Inflammatory macrophage treated with lipopolysaccharide for 4 hours (primary cell): ENCODE data around the gene ARHGEF3.
A peak's percentile ranks its signal among the peaks of the same experiment; 100 is the strongest.
"Not testable (repeated sequence)": the region's sequence is repeated elsewhere in the genome, so short reads cannot be mapped to it uniquely, and the experiment has no call there.

Experiments
- DNase-seq: peaks from one replicate; pipeline ENCODE4 v3.0.0-alpha.2; 2020

Gene ARHGEF3

GRCh38 chr3:56711344-56711743 is 90.4 kb downstream of the ARHGEF3 start:
- DNase-seq, result no peak

- DNase-seq, result not testable (repeated sequence)
These were observed 94.3 kb downstream of the ARHGEF3 start for GRCh38 chr3:56707412-56707811.

GRCh38 chr3:56706629-56707028 is 95.1 kb downstream of the ARHGEF3 start:
- no peak for DNase-seq

- DNase-seq, result no peak
These were observed 97.0 kb downstream of the ARHGEF3 start for GRCh38 chr3:56704706-56705105.

- peak; percentile 75 for DNase-seq
These were observed 99.0 kb downstream of the ARHGEF3 start for GRCh38 chr3:56702490-56703315.

- no peak for DNase-seq
These were observed 101.6 kb downstream of the ARHGEF3 start for GRCh38 chr3:56700151-56700550.

- peak; percentile 35 for DNase-seq
These were observed 106.7 kb downstream of the ARHGEF3 start for GRCh38 chr3:56694867-56695683.

- peak; percentile 95 for DNase-seq
These were observed 108.0 kb downstream of the ARHGEF3 start for GRCh38 chr3:56693750-56694149.

- DNase-seq, result peak; percentile 44
These were observed 109.0 kb downstream of the ARHGEF3 start for GRCh38 chr3:56692520-56693433.

- DNase-seq, result not testable (repeated sequence)
These were observed 109.8 kb downstream of the ARHGEF3 start for GRCh38 chr3:56692001-56692365.

GRCh38 chr3:56691165-56692000 is 110.4 kb downstream of the ARHGEF3 start:
- DNase-seq, result no peak

- DNase-seq, result no peak
These were observed 112.4 kb downstream of the ARHGEF3 start for GRCh38 chr3:56689303-56689702.

GRCh38 chr3:56688191-56688590 is 113.6 kb downstream of the ARHGEF3 start:
- DNase-seq, result no peak

GRCh38 chr3:56684029-56684428 is 117.7 kb downstream of the ARHGEF3 start:
- no peak for DNase-seq

- peak; percentile 86 for DNase-seq
These were observed 118.5 kb downstream of the ARHGEF3 start, which contains the start of gene TASOR for GRCh38 chr3:56683122-56683817. Gene TASOR, minus strand, starts transcription at chr3:56683265. Its CDS starts 259 bp downstream, at chr3:56683006.

- peak; percentile 79 for DNase-seq
These were observed 119.2 kb downstream of the ARHGEF3 start for GRCh38 chr3:56682462-56683121.

- DNase-seq, result no peak
These were observed 119.7 kb downstream of the ARHGEF3 start for GRCh38 chr3:56681984-56682461.

GRCh38 chr3:56680054-56680580 is 121.6 kb downstream of the ARHGEF3 start:
- DNase-seq, result peak; percentile 56
